ENCODE data around the gene ICOS.
"Not testable (repeated sequence)": the region's sequence is repeated elsewhere in the genome, so short reads cannot be mapped to it uniquely, and the experiment has no call there.

Gene ICOS

GRCh38 chr2:203918839-203919238 is 17.7 kb upstream of the ICOS start:
- no peak for DNase-seq

DNA sequence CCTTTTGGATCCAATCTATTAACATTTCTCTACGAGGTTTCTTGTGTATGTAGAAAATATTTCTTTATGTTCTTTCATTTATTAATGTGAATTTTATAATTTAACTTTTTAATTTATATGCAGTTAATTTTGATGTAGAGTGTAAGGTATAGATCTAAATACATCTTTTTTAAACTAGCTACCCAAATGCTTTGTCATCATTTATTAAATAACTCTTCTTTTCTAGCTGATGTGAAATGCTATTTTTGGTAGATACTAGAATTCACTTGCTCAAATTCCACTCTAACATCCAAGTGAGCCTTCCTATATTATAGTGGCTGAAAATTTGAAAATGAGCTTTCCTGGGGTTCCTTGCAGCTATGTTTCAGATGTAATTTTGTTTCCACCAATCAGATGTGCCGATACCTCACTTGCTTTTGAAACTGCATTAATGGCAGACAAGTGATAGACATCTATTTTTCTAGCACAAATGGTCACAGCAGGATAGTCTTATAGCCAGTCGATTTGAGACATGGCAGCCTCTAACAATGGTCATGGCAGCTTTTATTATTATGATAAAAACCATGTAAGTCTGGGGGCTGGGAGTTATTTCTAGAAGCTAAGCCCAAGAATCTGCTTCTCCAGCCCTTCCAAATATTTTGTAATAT is 10.9 kb upstream of the ICOS start:
- DNase-seq: no peak

GRCh38 chr2:203928849-203929248 is 7.7 kb upstream of the ICOS start:
- no peak for DNase-seq

DNA sequence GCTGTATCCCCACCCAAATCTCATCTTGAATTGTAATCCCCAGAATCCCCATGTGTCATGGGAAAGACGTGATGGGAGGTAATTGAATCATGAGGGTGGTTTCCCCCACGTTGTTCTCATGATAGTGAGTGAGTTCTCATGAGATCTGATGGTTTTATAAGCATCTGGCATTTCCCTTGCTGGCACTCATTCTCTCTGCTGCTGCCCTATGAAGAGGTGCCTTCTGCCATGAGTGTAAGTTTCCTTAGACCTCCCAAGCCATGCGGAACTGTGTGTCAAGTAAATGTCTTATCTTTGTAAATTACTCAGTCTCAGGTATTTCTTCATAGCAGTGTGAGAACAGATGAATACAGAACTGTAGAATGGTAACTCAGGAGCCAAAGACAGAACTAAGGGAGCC is 5.3 kb upstream of the ICOS start:
- not testable (repeated sequence) for DNase-seq

DNA sequence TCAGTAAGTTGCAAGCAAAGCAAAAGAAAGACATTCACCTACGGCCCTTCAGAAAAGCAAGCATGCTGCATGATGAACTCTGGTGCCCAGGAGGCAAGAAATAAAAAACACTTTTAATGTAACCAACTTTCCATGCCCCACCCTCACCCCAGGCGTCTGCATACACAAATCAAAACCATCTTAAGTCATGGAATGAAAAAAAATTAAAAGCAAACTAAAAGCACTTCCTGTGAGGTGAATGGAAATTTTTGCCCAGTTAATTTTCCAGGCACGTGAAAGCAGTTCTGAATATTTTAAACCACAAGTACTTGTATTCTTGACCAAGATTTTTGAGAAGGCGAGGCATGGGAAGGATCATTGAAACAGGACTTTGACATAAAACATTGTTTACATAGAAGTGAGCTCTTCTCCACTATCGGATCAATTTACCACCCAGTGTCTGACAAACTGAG is 2.5 kb upstream of the ICOS start:
- no peak for DNase-seq

DNA sequence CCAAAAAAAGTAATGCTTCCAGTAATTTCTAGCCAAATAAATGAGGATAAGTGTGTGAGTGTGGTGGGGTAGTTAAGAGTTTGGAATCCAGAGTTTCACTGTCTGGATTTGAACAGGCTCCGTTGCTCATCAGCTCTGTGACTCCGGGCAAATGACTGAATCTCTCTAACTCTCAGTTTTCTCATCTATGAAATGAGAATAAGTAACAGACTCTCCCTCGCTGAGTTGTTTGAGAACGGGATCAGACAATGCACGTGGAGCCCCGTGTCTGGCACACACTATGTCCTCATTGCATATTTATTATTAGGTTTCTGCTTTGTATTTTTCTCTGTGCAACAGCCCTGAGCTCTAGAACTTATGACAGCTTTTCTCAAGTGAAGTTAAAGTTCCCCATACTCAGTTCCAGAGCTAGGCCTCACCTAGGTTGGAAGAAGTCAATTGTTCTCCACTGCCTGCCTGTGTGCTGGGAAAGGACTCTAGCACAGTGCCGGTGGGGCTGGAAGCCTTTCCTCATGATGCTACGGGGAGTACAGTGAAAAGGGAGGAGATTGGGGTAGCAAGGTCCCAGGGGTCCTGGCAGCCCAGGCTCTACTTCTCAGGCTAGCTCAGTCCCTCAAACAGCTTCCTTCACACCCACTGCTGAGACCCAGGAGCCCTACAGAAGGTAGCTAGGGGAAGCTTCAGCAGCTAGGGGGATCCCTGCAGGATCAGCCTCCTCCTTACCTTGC is 1.7 kb upstream of the ICOS start:
- DNase-seq: no peak

- no peak for DNase-seq
These were observed 995 bp upstream of the ICOS start for GRCh38 chr2:203935568-203935967.

- DNase-seq: no peak
These were observed 386 bp downstream of the ICOS start for GRCh38 chr2:203936949-203937348.

GRCh38 chr2:203937788-203938187 is 1.2 kb downstream of the ICOS start:
- DNase-seq: no peak

- DNase-seq: no peak
These were observed 3.5 kb downstream of the ICOS start for GRCh38 chr2:203940039-203940438.

- DNase-seq: not testable (repeated sequence)
These were observed 7.2 kb downstream of the ICOS start for GRCh38 chr2:203943493-203944382.

- no peak for DNase-seq
These were observed 12.2 kb downstream of the ICOS start for GRCh38 chr2:203948733-203949132.

DNA sequence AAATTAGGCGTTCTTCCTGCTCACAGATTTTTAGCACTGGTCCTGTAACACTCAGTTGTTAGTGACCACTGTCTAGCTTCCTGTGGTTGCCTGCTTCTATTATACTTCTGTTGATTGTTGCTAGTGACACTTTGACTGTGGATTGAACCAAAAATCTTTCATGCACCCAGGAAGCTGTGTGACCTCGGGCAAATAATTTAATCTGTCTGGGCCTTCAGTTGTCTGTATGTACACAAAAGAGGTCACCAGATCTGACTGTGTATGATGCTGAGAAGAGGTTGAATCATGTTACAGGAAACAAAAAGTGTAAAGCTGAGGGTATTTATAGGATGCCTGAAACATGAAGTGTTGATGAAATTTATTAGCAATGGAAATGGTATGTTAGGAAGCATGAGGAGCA is 12.7 kb downstream of the ICOS start:
- DNase-seq: peak; percentile 12

DNA sequence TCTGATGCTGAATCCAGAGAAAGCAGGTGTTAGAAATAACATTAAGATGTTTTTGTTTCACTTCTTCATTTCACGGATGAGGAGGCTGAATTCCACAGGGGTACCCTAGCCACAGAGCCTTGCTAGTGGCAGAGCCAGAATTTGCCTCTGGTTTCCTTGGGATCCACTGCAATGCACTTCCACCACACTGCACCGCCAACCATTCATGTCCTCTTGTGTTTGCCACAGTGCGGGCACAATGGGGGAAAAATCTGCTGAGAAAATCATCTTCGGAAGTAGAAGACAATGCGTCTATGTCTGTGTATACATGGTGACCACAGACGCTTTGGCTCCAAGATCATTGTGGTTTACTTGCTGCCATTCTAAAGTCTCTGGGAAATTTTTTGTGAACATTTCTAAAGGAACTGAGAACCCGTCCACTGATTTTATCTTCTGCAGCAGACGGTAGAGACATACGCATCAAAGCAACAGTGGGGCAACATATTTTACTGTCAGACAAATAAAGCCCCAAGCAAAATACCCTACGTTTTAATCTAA is 14.9 kb downstream of the ICOS start:
- no peak for DNase-seq

DNA sequence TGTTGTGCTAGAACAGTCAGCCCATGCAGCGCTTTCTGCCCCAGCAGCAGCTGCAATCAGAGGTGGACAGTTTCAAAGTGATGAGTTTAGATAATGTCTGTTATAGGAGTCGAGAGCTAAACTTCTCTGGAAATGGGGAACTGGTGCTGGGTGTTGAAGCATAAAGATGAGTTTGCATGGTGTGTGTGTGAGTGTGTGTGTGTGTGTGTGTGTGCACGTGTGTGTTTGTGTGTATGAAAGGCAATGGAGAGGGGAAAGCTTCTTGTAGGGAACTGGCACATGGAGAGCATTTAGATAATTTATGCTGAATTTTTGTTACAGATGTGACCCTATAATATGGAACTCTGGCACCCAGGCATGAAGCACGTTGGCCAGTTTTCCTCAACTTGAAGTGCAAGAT is 22.7 kb downstream of the ICOS start:
- no peak for DNase-seq

- no peak for DNase-seq
These were observed 23.1 kb downstream of the ICOS start for GRCh38 chr2:203959672-203960071.

DNA sequence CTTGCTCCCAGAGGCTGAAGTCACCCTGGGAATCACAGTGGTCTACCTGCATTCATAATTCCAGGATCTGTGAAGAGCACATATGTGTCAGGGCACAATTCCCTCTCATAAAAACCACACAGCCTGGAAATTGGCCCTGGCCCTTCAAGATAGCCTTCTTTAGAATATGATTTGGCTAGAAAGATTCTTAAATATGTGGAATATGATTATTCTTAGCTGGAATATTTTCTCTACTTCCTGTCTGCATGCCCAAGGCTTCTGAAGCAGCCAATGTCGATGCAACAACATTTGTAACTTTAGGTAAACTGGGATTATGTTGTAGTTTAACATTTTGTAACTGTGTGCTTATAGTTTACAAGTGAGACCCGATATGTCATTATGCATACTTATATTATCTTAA is 24.2 kb downstream of the ICOS start:
- peak; percentile 35 for DNase-seq

- not testable (repeated sequence) for DNase-seq
These were observed 28.6 kb downstream of the ICOS start for GRCh38 chr2:203965190-203965589.

DNA sequence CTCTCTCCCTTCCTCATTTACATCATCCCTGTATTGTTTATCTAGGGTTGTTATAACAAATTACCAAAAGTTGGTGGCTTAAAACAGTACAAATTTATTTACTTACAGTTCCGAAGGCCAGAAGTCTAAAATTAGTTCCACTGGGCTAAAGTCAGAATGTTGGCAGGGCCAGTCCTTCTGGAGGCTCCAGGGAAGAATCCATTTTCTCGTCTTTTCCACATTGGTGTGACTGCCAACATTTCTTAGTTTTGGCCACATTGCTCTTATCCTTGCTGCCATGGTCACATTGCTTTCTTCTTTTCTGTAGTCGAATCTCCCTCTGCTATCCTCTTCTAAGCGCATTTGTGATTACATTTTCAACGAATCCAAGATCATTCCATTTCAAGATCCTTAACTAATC is 34.7 kb downstream of the ICOS start:
- no peak for DNase-seq

- no peak for DNase-seq
These were observed 35.5 kb downstream of the ICOS start for GRCh38 chr2:203972066-203972465.

DNA sequence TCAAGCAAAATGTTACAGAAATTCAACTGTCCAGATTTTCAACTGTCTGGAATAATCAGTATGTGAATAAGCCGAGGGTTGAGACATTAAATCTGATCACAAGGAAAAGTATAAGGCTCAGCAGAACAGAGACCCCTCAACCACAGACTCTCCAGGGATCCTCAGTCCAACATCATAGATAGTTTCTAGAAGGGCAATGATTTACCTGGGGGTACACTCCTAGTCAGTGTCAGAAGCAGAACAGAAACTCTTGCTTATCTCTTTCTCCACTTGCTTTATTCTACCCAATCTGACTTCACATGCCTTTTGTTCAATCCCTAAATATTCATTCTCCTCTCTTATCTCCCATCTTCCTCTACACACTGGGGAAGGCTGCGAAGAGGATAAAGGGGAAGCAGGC is 36.4 kb downstream of the ICOS start:
- DNase-seq: no peak

- DNase-seq: no peak
These were observed 37.1 kb downstream of the ICOS start for GRCh38 chr2:203973676-203974075.

- DNase-seq: no peak
These were observed 39.3 kb downstream of the ICOS start for GRCh38 chr2:203975912-203976311.

Data from fibroblast of upper back skin (primary cell).